Caco-2 (cell line): ENCODE data around the gene SDR42E2. TPM values are rescaled to one million over a fixed set of nuclear protein-coding genes. Genes with fewer than 3 reads are reported as not detected.

ENCODE experiments used
- BruUV-seq: library from RNA; stranded (reverse); fragments of 400-500 nt; replicated peaks from 2 replicates; lab custom pipeline; 2021; lab: Mats Ljungman, UMichigan
- CTCF ChIA-PET: fragments of 300-600 bp; sonication (Branson Sonifier 250); formaldehyde crosslinking; loops from one replicate; lab custom pipeline; 2022; ENCODE audit warnings: antibody characterized with exemption; lab: Charles Lee
- POLR2A ChIA-PET: fragments of 300-600 bp; sonication (Branson Sonifier 250); formaldehyde crosslinking; loops from one replicate; lab custom pipeline; 2022; ENCODE audit warnings: antibody characterized with exemption; lab: Charles Lee
- DNase-seq, 2 experiments: peaks; one replicate each; pipeline versions ENCODE4 v3.0.0 to v3.0.0-alpha.2; 2020 to 2022
- H3K27me3 ChIP-seq: replicated peaks from 2 replicates; pipeline ENCODE4 v1.6.0; 2011; ENCODE audit warnings: low read length; ENCODE audit not compliant: control insufficient read depth, insufficient read depth
- H3K36me3 ChIP-seq: 2 replicates; pipeline ENCODE4 v1.5.1; 2011; ENCODE audit warnings: low read length; ENCODE audit not compliant: control insufficient read depth, insufficient read depth
- H3K4me1 ChIP-seq: fragments of 250-450 bp; sonication (Bioruptor Pico); 2 replicates; pipeline ENCODE4 v1.5.1; 2020; ENCODE audit warnings: mild to moderate bottlenecking
- H3K4me3 ChIP-seq: 2 replicates; pipeline ENCODE4 v1.5.1; 2011; ENCODE audit warnings: low read depth, mild to moderate bottlenecking, control low read depth, low read length
- H3K9me3 ChIP-seq: fragments of 250-450 bp; sonication (Bioruptor Pico); 2 replicates; pipeline ENCODE4 v1.5.1; 2020; ENCODE audit warnings: mild to moderate bottlenecking, moderate library complexity
- H3K27ac Mint-ChIP-seq: one replicate; pipeline ENCODE4 v1.8.0; 2022; ENCODE audit warnings: mixed read lengths; ENCODE audit not compliant: unreplicated experiment
- H3K27me3 Mint-ChIP-seq: one replicate; pipeline ENCODE4 v1.8.0; 2022; ENCODE audit warnings: mixed read lengths; ENCODE audit not compliant: insufficient read depth, unreplicated experiment
- H3K36me3 Mint-ChIP-seq: one replicate; pipeline ENCODE4 v1.8.0; 2022; ENCODE audit warnings: mild to moderate bottlenecking, mixed read lengths; ENCODE audit not compliant: insufficient read depth, unreplicated experiment
- H3K4me1 Mint-ChIP-seq: one replicate; pipeline ENCODE4 v1.8.0; 2022; ENCODE audit warnings: low read depth, mixed read lengths; ENCODE audit not compliant: unreplicated experiment
- H3K4me3 Mint-ChIP-seq: one replicate; pipeline ENCODE4 v1.8.0; 2022; ENCODE audit warnings: mild to moderate bottlenecking, moderate library complexity, mixed read lengths; ENCODE audit not compliant: unreplicated experiment
- H3K9me3 Mint-ChIP-seq: one replicate; pipeline ENCODE4 v1.8.0; 2022; ENCODE audit warnings: mixed read lengths; ENCODE audit not compliant: unreplicated experiment
- intact Hi-C: fragments of 100-400 bp; cut with micrococcal nuclease; formaldehyde crosslinking; loops from one replicate; pipeline ENCODE4 v1.10.0; 2022; ENCODE audit not compliant: unreplicated experiment
- total RNA-seq: library from RNA; stranded (reverse); gene quantifications from 2 replicates; pipeline ENCODE4 v1.2.3, GENCODE V29; 2022
- TF ChIP-seq, protein P1 (sequence below), 2 experiments: fragments of 200-600 bp in 1 of 2; IDR thresholded peaks; 1 replicate in 1 of 2; 2 replicates in 1 of 2; pipeline versions ENCODE4 v1.5.1 to v1.8.0; 2011 to 2022; ENCODE audit warnings: antibody characterized with exemption in 1 of 2, control low read depth in 1 of 2, inconsistent platforms in 1 of 2, low read depth in 1 of 2, low read length in 1 of 2, mild to moderate bottlenecking in 1 of 2, moderate library complexity in 1 of 2; ENCODE audit not compliant: insufficient read depth in 1 of 2, severe bottlenecking in 1 of 2, unreplicated experiment in 1 of 2

The SDR42E2 gene
- total RNA-seq, 1 experiment from 2014 or later: not detected

DNA sequence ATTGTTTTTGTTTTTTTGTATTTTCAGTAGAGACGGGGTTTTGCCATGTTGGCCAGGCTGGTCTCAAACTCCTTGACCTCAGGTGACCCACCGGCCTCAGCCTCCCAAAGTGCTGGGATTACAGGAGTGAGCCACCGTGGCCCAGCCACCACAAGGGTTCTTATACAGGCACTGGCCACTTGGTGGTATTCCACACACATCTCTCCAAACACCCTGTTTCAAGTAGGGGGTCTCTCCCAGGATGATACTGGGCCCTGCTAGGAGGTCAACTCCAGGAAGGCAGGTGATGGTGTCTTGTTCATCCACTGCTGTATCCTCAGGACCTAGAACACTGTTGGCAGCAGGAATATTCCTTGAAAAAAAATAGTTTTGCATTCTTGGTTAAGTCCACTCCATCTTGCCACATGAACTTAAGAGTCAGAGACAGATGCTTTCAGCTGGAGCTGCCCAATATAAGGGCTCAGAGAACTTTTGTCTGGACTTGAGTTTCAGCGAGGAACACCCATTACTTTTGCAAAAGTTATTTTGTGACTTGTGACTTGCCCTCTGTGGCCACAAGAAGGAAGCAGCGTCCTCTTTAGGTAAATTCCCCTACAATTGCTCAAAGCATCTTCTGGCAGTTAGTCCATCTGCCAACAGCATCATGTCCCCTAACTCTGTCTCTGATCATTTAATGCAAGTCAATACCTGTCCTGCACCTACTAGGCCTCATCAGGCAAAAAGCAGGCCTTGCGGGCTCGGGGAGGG is 36.4 kb downstream of the SDR42E2 start:
- H3K4me3 Mint-ChIP-seq: no peak overlapping the region
- Histone ChIP-seq H3K27me3 (no peaks in the 10 kb centered on the region), H3K4me3 (no peak overlapping the region), H3K4me1 (0 out of 2 replicates have a peak, but pooled peaks cover 4% of the 10 kb centered on the region), H3K36me3 (no peaks in the 10 kb centered on the region), H3K9me3 (no peaks in the 10 kb centered on the region)
- no peak for DNase-seq
- H3K27me3 Mint-ChIP-seq: peaks cover 3% of the 10 kb centered on the region
- H3K27ac Mint-ChIP-seq: no peak overlapping the region
- peaks cover 7% of the 10 kb centered on the region for H3K4me1 Mint-ChIP-seq
- peaks cover 17% of the 10 kb centered on the region for H3K36me3 Mint-ChIP-seq
- ChIA-PET POLR2A (no interaction called here), CTCF (no interaction called here)
- TF ChIP-seq, protein P1, sequence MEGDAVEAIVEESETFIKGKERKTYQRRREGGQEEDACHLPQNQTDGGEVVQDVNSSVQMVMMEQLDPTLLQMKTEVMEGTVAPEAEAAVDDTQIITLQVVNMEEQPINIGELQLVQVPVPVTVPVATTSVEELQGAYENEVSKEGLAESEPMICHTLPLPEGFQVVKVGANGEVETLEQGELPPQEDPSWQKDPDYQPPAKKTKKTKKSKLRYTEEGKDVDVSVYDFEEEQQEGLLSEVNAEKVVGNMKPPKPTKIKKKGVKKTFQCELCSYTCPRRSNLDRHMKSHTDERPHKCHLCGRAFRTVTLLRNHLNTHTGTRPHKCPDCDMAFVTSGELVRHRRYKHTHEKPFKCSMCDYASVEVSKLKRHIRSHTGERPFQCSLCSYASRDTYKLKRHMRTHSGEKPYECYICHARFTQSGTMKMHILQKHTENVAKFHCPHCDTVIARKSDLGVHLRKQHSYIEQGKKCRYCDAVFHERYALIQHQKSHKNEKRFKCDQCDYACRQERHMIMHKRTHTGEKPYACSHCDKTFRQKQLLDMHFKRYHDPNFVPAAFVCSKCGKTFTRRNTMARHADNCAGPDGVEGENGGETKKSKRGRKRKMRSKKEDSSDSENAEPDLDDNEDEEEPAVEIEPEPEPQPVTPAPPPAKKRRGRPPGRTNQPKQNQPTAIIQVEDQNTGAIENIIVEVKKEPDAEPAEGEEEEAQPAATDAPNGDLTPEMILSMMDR (IDR thresholded peaks at IDR 0.05; ENCODE audit: insufficient read depth in 1 of 2, low read depth in 1 of 2, low read length in 1 of 2, severe bottlenecking in 1 of 2, unreplicated experiment in 1 of 2): no peak
- intact Hi-C loops: no loop called here
- no TSS peak for BruUV-seq
- no peaks in the 10 kb centered on the region for H3K9me3 Mint-ChIP-seq

DNA sequence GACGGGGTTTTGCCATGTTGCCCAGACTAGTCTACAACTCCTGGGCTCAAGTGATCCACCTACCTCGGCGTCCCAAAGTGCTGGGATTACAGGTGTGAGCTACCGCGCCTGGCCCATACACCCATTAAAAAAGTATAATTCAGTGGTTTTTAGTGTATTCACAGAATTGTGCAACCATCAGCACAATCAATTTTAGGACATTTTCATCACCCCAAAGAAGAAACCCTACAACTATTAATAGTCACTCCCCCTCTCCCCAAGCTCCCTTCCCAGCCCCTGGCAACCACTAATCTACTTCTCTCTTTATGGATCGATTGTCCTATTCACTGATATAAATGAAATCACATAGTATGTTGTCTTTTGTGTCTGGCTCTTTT is 39.9 kb downstream of the SDR42E2 start:
- CTCF ChIA-PET: no interaction called here
- POLR2A ChIA-PET: no interaction called here

DNA sequence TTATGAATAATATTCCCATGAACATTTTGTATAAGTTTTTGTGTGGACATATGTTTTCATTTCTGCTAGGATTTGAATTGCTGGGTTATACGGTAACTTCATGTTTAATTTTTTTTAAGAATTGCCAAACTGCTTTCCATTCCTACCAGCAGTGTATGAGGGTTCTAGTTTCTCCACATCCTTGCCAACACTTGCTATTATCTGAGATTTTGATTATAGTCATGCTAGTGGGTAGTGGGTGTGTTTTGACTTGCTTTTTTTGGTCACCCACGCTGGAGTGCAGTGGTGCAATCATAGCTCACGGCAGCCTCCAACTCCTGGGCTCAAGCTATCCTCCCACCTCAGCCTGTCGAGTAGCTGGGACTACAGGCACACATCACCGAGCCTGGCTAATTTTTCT is 40.8 kb downstream of the SDR42E2 start:
- H3K27me3 ChIP-seq: no peaks in the 10 kb centered on the region
- BruUV-seq: no TSS peak
- intact Hi-C loops: no loop called here
- H3K4me1 ChIP-seq: 0 out of 2 replicates have a peak, but pooled peaks cover 7% of the 10 kb centered on the region
- TF ChIP-seq, protein P1 (IDR thresholded peaks at IDR 0.05; ENCODE audit: insufficient read depth in 1 of 2, low read depth in 1 of 2, low read length in 1 of 2, severe bottlenecking in 1 of 2, unreplicated experiment in 1 of 2): no peak
- no peaks in the 10 kb centered on the region for H3K36me3 ChIP-seq
- Mint-ChIP-seq H3K36me3 (peaks cover 13% of the 10 kb centered on the region), H3K27me3 (no peaks in the 10 kb centered on the region), H3K4me1 (peaks cover 7% of the 10 kb centered on the region), H3K27ac (no peak overlapping the region), H3K9me3 (no peaks in the 10 kb centered on the region), H3K4me3 (no peak overlapping the region)
- no peak overlapping the region for H3K4me3 ChIP-seq
- POLR2A ChIA-PET: no interaction called here
- H3K9me3 ChIP-seq: no peaks in the 10 kb centered on the region
- DNase-seq: no peak
- CTCF ChIA-PET: no interaction called here

More for the DNA sequence above, 39.9 kb downstream of the SDR42E2 start:
- DNase-seq: no peak
- H3K27me3 ChIP-seq: no peaks in the 10 kb centered on the region
- no peak overlapping the region for H3K4me3 Mint-ChIP-seq
- no peak overlapping the region for H3K27ac Mint-ChIP-seq
- no peaks in the 10 kb centered on the region for H3K9me3 Mint-ChIP-seq
- H3K4me3 ChIP-seq: no peak overlapping the region
- no TSS peak for BruUV-seq
- peaks cover 9% of the 10 kb centered on the region for H3K36me3 Mint-ChIP-seq
- H3K36me3 ChIP-seq: no peaks in the 10 kb centered on the region
- H3K9me3 ChIP-seq: no peaks in the 10 kb centered on the region
- peaks cover under 1% of the 10 kb centered on the region for H3K4me1 Mint-ChIP-seq
- intact Hi-C loops: no loop called here
- H3K27me3 Mint-ChIP-seq: no peaks in the 10 kb centered on the region
- H3K4me1 ChIP-seq: 0 out of 2 replicates have a peak, but pooled peaks cover 3% of the 10 kb centered on the region
- TF ChIP-seq, protein P1 (IDR thresholded peaks at IDR 0.05; ENCODE audit: insufficient read depth in 1 of 2, low read depth in 1 of 2, low read length in 1 of 2, severe bottlenecking in 1 of 2, unreplicated experiment in 1 of 2): no peak
